ENCODE measurements around the gene ATP2A3. TPM values are rescaled to one million over a fixed set of nuclear protein-coding genes. Genes with fewer than 3 reads are reported as not detected.

The ATP2A3 gene
- total and polyA plus RNA-seq, 2 experiments from 2014 or later, result 2.2 to 4.1 TPM

GRCh38 chr17:3946711-3947235, 17.5 kb downstream of the ATP2A3 start:
- Histone ChIP-seq H3K9me2 (replicated peaks; ENCODE audit: insufficient read depth) (no peaks in the 10 kb centered on the region), H2AFZ (no peak overlapping the region)

GRCh38 chr17:3944485-3945388, 19.5 kb downstream of the ATP2A3 start:
- peak overlapping the region; percentile 81 for H2AFZ ChIP-seq
- peak overlapping the region; percentile 89 for H3K4me2 ChIP-seq

More at GRCh38 chr17:3946711-3947235, 17.5 kb downstream of the ATP2A3 start:
- Histone ChIP-seq H3K27me3 (no peaks in the 10 kb centered on the region), H4K20me1 (ENCODE audit: insufficient read depth, poor library complexity, severe bottlenecking) (no peaks in the 10 kb centered on the region), H3K4me3 (no peak overlapping the region), H3K79me2 (no peaks in the 10 kb centered on the region), H3K4me1 (ENCODE audit: insufficient read depth) (no peaks in the 10 kb centered on the region), H3K9me3 (ENCODE audit: low read depth) (no peaks in the 10 kb centered on the region), H3K4me2 (no peak overlapping the region), H3K27ac (no peak overlapping the region), H3K36me3 (replicated peaks; ENCODE audit: insufficient read depth, low read depth) (no peaks in the 10 kb centered on the region)
- DNase-seq (ENCODE audit: low spot score), result no peak
- no peak for TF ChIP-seq EZH2 (IDR thresholded peaks at IDR 0.05; ENCODE audit: borderline replicate concordance)
- no peak for TF ChIP-seq CTCF (IDR thresholded peaks at IDR 0.05; ENCODE audit: poor library complexity)
- no peak for TF ChIP-seq EZH2phosphoT487 (IDR thresholded peaks at IDR 0.05; ENCODE audit: low read depth, severe bottlenecking, unreplicated experiment)
- 84% methylated on average over 5 of the region's 5 CpGs for WGBS (ENCODE audit: low lambda C conversion rate, missing lambda C conversion rate)

DNA sequence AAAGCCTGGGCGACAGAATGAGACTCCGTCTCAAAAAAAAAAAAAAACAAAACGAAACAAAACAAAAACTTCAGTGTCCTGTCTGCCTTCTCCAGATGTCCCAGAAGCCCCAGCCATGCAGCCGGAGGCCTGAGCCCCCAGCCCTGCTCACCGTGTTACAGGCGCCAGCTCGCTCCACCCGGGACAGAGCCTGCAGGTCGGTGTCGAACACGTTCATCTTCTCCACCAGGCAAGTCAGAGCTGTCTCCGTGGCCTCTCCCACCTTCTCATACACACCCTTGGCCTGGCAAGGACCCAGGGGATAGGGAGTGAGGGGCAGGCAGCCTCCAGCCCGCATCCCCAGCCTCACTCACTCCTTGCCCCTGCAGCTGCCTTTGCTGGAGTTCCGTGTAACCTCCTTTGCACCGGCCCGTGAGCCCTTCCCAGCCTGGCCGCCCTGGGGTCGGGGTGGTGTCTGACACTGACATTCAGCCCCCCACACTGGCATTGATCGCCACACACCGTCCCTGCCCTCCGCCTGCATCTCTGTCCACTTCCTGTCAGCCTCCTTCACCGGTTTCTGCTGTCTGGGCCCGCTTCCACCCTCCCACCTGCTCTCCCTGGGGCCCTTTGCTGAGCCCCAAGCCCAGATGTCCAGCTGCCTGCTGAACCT, 20.9 kb downstream of the ATP2A3 start:
- Histone ChIP-seq H3K4me3 (no peak overlapping the region), H3K36me3 (replicated peaks; ENCODE audit: insufficient read depth, low read depth) (no peaks in the 10 kb centered on the region), H3K79me2 (no peaks in the 10 kb centered on the region), H3K27me3 (no peaks in the 10 kb centered on the region), H3K4me2 (no peak overlapping the region), H3K9me2 (replicated peaks; ENCODE audit: insufficient read depth) (no peaks in the 10 kb centered on the region), H3K4me1 (ENCODE audit: insufficient read depth) (no peaks in the 10 kb centered on the region), H4K20me1 (ENCODE audit: insufficient read depth, poor library complexity, severe bottlenecking) (no peaks in the 10 kb centered on the region), H3K9me3 (ENCODE audit: low read depth) (no peaks in the 10 kb centered on the region), H3K27ac (no peak overlapping the region), H2AFZ (no peak overlapping the region)
- TF ChIP-seq EZH2phosphoT487 (IDR thresholded peaks at IDR 0.05; ENCODE audit: low read depth, severe bottlenecking, unreplicated experiment) (no peak), EZH2 (IDR thresholded peaks at IDR 0.05; ENCODE audit: borderline replicate concordance) (no peak), CTCF (IDR thresholded peaks at IDR 0.05; ENCODE audit: poor library complexity) (no peak)
- 89% methylated on average over 21 of the region's 23 CpGs for WGBS (ENCODE audit: low lambda C conversion rate, missing lambda C conversion rate)
- DNase-seq (ENCODE audit: low spot score), result no peak

More at GRCh38 chr17:3944485-3945388, 19.5 kb downstream of the ATP2A3 start:
- TF ChIP-seq CTCF (IDR thresholded peaks at IDR 0.05; ENCODE audit: poor library complexity), result no peak
- TF ChIP-seq EZH2phosphoT487 (IDR thresholded peaks at IDR 0.05; ENCODE audit: low read depth, severe bottlenecking, unreplicated experiment), result no peak
- TF ChIP-seq EZH2 (IDR thresholded peaks at IDR 0.05; ENCODE audit: borderline replicate concordance), result no peak
- DNase-seq (ENCODE audit: low spot score), result peak; percentile 92
- Histone ChIP-seq H3K27me3 (no peaks in the 10 kb centered on the region), H4K20me1 (ENCODE audit: insufficient read depth, poor library complexity, severe bottlenecking) (no peaks in the 10 kb centered on the region), H3K9me3 (ENCODE audit: low read depth) (no peaks in the 10 kb centered on the region), H3K27ac (no peak overlapping the region), H3K9me2 (replicated peaks; ENCODE audit: insufficient read depth) (no peaks in the 10 kb centered on the region), H3K4me1 (ENCODE audit: insufficient read depth) (no peaks in the 10 kb centered on the region), H3K36me3 (replicated peaks; ENCODE audit: insufficient read depth, low read depth) (no peaks in the 10 kb centered on the region), H3K4me3 (no peak overlapping the region), H3K79me2 (no peaks in the 10 kb centered on the region)
- 22% methylated on average over 25 of the region's 68 CpGs for WGBS (ENCODE audit: low lambda C conversion rate, missing lambda C conversion rate)

Data from hepatocyte (in vitro differentiated cells).